SK-N-SH treated with all-trans-retinoic acid at 6 μM for 48 hours (cell line): ENCODE results near the gene PAX5.
A peak's percentile ranks its signal among the peaks of the same experiment; 100 is the strongest.

Experiments
- ATAC-seq: fragments of 200-7000 bp; cut with Tn5 transposase; 3 replicates; pipeline ENCODE4 v1.9.1; 2020; ENCODE audit warnings: mild to moderate bottlenecking, moderate library complexity
- ARNTL ChIP-seq: fragments of 450-650 bp; formaldehyde crosslinking; IDR thresholded peaks from 2 replicates; pipeline ENCODE4 v1.5.0; 2020; ENCODE audit warnings: low read depth, mild to moderate bottlenecking, moderate library complexity, borderline replicate concordance
- BACH2 ChIP-seq: fragments of 250-450 bp; sonication (Bioruptor Pico); IDR thresholded peaks from 2 replicates; pipeline ENCODE4 v1.9.0; 2021; ENCODE audit warnings: mild to moderate bottlenecking, borderline replicate concordance
- CSDC2 ChIP-seq: fragments of 250-450 bp; sonication (Bioruptor Pico); IDR thresholded peaks from 2 replicates; pipeline ENCODE4 v1.5.0; 2020; ENCODE audit warnings: mild to moderate bottlenecking, moderate library complexity
- ESRRG ChIP-seq: fragments of 250-450 bp; sonication (Bioruptor Pico); IDR thresholded peaks from 2 replicates; pipeline ENCODE4 v1.6.1; 2021; ENCODE audit warnings: mild to moderate bottlenecking
- GLIS3 ChIP-seq: fragments of 250-450 bp; sonication (Bioruptor Pico); IDR thresholded peaks from 2 replicates; pipeline ENCODE4 v1.5.0; 2020; ENCODE audit warnings: mild to moderate bottlenecking, moderate library complexity
- ISL1 ChIP-seq: fragments of 250-450 bp; sonication (Bioruptor Pico); IDR thresholded peaks from 2 replicates; pipeline ENCODE4 v2.1.2; 2022; ENCODE audit warnings: mild to moderate bottlenecking, moderate library complexity
- PPARA ChIP-seq: fragments of 250-450 bp; sonication (Bioruptor Pico); IDR thresholded peaks from 2 replicates; pipeline ENCODE4 v1.5.0; 2020; ENCODE audit warnings: mild to moderate bottlenecking, borderline replicate concordance
- RARB ChIP-seq: fragments of 250-450 bp; sonication (Bioruptor Pico); IDR thresholded peaks from 2 replicates; pipeline ENCODE4 v1.8.0; 2021; ENCODE audit warnings: mild to moderate bottlenecking, moderate library complexity
- SNAI2 ChIP-seq: fragments of 250-450 bp; sonication (Bioruptor Pico); IDR thresholded peaks from 2 replicates; pipeline ENCODE4 v1.5.0; 2020; ENCODE audit warnings: mild to moderate bottlenecking, moderate library complexity
- TCF4 ChIP-seq: fragments of 250-450 bp; sonication (Bioruptor Pico); IDR thresholded peaks from 2 replicates; pipeline ENCODE4 v1.8.0; 2021; ENCODE audit warnings: mild to moderate bottlenecking, moderate library complexity, borderline replicate concordance
- TOX ChIP-seq: fragments of 250-450 bp; sonication (Bioruptor Pico); IDR thresholded peaks from 2 replicates; pipeline ENCODE4 v1.8.0; 2021; ENCODE audit warnings: mild to moderate bottlenecking, moderate library complexity, borderline replicate concordance
- ZC3H10 ChIP-seq: fragments of 250-450 bp; sonication (Bioruptor Pico); IDR thresholded peaks from 2 replicates; pipeline ENCODE4 v1.5.1; 2021; ENCODE audit warnings: mild to moderate bottlenecking, moderate library complexity
- ZFP30 ChIP-seq: fragments of 450-650 bp; formaldehyde crosslinking; IDR thresholded peaks from 2 replicates; pipeline ENCODE4 v1.5.0; 2022; ENCODE audit warnings: mild to moderate bottlenecking, moderate library complexity
- ZNF565 ChIP-seq: fragments of 450-650 bp; formaldehyde crosslinking; conservative IDR thresholded peaks from 2 replicates; pipeline ENCODE4 v1.5.0; 2020; ENCODE audit warnings: low read depth, mild to moderate bottlenecking, moderate library complexity
- ZNF8 ChIP-seq: fragments of 450-650 bp; formaldehyde crosslinking; IDR thresholded peaks from 2 replicates; pipeline ENCODE4 v1.5.0; 2020; ENCODE audit warnings: mild to moderate bottlenecking, moderate library complexity
- TF ChIP-seq, protein P1 (sequence below): fragments of 250-450 bp; sonication (Bioruptor Pico); IDR thresholded peaks from 2 replicates; pipeline ENCODE4 v1.5.1; 2020; ENCODE audit warnings: low read depth, mild to moderate bottlenecking, moderate library complexity
- TF ChIP-seq, protein P2 (sequence below): fragments of 250-450 bp; sonication (Bioruptor Pico); IDR thresholded peaks from 2 replicates; pipeline ENCODE4 v1.8.0; 2021; ENCODE audit warnings: low read depth, mild to moderate bottlenecking, moderate library complexity, borderline replicate concordance
- TF ChIP-seq, protein P3 (sequence below): fragments of 250-450 bp; sonication (Bioruptor Pico); IDR thresholded peaks from 2 replicates; pipeline ENCODE4 v1.5.0; 2020; ENCODE audit warnings: mild to moderate bottlenecking, moderate library complexity
- TF ChIP-seq, protein P4 (sequence below): fragments of 250-450 bp; sonication (Bioruptor Pico); IDR thresholded peaks from 2 replicates; pipeline ENCODE4 v1.8.0; 2020; ENCODE audit warnings: mild to moderate bottlenecking, moderate library complexity, borderline replicate concordance
- TF ChIP-seq, protein P5 (sequence below): fragments of 250-450 bp; sonication (Bioruptor Pico); IDR thresholded peaks from 2 replicates; pipeline ENCODE4 v1.5.1; 2021; ENCODE audit warnings: mild to moderate bottlenecking, moderate library complexity

Gene PAX5

DNA sequence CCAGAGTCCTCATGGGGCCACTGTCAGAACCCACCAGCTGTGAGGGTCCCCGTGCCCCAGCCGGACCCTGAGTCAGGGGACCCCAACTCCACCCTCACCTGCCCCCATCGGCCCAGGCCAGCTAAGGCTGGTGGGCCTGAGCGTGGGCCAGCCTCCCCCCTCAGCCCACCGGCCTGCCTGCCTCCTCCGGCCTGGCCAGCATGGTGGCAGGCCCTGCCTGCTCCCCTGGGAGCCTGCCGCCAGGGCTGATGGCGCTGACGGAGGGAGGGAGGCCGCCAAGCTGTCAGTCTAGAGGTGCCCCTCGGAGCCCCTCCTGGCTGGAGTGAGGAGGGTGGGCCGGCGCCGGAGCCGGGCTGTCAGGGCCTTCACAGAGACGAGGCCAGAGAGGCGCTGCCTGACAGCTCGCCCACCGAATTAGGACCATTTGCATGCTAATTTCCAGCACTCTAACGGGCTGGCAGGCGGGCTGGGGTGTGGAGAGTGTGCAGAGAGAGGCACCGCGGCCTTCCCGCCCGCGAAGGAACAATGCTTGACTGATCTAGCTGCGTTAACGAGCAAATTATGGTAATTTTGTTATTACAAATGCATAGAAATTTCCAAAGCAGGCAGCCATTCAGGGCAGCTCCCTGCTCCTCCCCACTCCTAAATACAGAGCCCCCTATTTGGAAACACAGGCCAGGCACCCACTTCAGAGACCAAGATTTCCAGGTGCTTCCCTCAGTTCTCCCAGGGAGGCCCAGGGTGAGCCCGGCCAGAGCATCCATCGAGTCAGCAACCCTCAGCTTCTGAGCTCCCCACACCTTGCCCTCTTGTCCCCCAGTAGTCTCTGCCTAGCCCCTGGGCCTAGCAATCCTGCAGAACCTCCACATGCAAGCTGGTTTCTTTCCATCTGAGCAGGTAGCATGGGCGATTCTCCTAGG lies 169.3 kb downstream of the PAX5 start:
- ATAC-seq, result no peak
- TF ChIP-seq, protein P1, sequence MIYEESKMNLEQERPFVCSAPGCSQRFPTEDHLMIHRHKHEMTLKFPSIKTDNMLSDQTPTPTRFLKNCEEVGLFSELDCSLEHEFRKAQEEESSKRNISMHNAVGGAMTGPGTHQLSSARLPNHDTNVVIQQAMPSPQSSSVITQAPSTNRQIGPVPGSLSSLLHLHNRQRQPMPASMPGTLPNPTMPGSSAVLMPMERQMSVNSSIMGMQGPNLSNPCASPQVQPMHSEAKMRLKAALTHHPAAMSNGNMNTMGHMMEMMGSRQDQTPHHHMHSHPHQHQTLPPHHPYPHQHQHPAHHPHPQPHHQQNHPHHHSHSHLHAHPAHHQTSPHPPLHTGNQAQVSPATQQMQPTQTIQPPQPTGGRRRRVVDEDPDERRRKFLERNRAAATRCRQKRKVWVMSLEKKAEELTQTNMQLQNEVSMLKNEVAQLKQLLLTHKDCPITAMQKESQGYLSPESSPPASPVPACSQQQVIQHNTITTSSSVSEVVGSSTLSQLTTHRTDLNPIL (CRISPR knock-in tag), result no peak
- TF ChIP-seq ZNF8 (CRISPR knock-in tag) (no peak), TOX (no peak), ZC3H10 (CRISPR knock-in tag) (no peak), TCF4 (CRISPR knock-in tag) (no peak), SNAI2 (CRISPR knock-in tag) (no peak), GLIS3 (no peak), RARB (CRISPR knock-in tag) (no peak), ESRRG (no peak), ARNTL (CRISPR knock-in tag) (no peak), BACH2 (CRISPR knock-in tag) (no peak), CSDC2 (no peak), ISL1 (CRISPR knock-in tag) (no peak), PPARA (CRISPR knock-in tag) (no peak), ZNF565 (CRISPR knock-in tag) (no peak)
- TF ChIP-seq, protein P2, sequence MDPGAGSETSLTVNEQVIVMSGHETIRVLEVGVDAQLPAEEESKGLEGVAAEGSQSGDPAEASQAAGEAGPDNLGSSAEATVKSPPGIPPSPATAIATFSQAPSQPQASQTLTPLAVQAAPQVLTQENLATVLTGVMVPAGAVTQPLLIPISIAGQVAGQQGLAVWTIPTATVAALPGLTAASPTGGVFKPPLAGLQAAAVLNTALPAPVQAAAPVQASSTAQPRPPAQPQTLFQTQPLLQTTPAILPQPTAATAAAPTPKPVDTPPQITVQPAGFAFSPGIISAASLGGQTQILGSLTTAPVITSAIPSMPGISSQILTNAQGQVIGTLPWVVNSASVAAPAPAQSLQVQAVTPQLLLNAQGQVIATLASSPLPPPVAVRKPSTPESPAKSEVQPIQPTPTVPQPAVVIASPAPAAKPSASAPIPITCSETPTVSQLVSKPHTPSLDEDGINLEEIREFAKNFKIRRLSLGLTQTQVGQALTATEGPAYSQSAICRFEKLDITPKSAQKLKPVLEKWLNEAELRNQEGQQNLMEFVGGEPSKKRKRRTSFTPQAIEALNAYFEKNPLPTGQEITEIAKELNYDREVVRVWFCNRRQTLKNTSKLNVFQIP (CRISPR knock-in tag), result no peak
- TF ChIP-seq, protein P3, sequence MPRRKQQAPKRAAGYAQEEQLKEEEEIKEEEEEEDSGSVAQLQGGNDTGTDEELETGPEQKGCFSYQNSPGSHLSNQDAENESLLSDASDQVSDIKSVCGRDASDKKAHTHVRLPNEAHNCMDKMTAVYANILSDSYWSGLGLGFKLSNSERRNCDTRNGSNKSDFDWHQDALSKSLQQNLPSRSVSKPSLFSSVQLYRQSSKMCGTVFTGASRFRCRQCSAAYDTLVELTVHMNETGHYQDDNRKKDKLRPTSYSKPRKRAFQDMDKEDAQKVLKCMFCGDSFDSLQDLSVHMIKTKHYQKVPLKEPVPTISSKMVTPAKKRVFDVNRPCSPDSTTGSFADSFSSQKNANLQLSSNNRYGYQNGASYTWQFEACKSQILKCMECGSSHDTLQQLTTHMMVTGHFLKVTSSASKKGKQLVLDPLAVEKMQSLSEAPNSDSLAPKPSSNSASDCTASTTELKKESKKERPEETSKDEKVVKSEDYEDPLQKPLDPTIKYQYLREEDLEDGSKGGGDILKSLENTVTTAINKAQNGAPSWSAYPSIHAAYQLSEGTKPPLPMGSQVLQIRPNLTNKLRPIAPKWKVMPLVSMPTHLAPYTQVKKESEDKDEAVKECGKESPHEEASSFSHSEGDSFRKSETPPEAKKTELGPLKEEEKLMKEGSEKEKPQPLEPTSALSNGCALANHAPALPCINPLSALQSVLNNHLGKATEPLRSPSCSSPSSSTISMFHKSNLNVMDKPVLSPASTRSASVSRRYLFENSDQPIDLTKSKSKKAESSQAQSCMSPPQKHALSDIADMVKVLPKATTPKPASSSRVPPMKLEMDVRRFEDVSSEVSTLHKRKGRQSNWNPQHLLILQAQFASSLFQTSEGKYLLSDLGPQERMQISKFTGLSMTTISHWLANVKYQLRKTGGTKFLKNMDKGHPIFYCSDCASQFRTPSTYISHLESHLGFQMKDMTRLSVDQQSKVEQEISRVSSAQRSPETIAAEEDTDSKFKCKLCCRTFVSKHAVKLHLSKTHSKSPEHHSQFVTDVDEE (CRISPR knock-in tag), result no peak
- TF ChIP-seq, protein P4, sequence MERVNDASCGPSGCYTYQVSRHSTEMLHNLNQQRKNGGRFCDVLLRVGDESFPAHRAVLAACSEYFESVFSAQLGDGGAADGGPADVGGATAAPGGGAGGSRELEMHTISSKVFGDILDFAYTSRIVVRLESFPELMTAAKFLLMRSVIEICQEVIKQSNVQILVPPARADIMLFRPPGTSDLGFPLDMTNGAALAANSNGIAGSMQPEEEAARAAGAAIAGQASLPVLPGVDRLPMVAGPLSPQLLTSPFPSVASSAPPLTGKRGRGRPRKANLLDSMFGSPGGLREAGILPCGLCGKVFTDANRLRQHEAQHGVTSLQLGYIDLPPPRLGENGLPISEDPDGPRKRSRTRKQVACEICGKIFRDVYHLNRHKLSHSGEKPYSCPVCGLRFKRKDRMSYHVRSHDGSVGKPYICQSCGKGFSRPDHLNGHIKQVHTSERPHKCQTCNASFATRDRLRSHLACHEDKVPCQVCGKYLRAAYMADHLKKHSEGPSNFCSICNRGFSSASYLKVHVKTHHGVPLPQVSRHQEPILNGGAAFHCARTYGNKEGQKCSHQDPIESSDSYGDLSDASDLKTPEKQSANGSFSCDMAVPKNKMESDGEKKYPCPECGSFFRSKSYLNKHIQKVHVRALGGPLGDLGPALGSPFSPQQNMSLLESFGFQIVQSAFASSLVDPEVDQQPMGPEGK (CRISPR knock-in tag), result no peak
- TF ChIP-seq, protein P5, sequence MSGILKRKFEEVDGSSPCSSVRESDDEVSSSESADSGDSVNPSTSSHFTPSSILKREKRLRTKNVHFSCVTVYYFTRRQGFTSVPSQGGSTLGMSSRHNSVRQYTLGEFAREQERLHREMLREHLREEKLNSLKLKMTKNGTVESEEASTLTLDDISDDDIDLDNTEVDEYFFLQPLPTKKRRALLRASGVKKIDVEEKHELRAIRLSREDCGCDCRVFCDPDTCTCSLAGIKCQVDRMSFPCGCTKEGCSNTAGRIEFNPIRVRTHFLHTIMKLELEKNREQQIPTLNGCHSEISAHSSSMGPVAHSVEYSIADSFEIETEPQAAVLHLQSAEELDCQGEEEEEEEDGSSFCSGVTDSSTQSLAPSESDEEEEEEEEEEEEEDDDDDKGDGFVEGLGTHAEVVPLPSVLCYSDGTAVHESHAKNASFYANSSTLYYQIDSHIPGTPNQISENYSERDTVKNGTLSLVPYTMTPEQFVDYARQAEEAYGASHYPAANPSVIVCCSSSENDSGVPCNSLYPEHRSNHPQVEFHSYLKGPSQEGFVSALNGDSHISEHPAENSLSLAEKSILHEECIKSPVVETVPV (CRISPR knock-in tag), result no peak

DNA sequence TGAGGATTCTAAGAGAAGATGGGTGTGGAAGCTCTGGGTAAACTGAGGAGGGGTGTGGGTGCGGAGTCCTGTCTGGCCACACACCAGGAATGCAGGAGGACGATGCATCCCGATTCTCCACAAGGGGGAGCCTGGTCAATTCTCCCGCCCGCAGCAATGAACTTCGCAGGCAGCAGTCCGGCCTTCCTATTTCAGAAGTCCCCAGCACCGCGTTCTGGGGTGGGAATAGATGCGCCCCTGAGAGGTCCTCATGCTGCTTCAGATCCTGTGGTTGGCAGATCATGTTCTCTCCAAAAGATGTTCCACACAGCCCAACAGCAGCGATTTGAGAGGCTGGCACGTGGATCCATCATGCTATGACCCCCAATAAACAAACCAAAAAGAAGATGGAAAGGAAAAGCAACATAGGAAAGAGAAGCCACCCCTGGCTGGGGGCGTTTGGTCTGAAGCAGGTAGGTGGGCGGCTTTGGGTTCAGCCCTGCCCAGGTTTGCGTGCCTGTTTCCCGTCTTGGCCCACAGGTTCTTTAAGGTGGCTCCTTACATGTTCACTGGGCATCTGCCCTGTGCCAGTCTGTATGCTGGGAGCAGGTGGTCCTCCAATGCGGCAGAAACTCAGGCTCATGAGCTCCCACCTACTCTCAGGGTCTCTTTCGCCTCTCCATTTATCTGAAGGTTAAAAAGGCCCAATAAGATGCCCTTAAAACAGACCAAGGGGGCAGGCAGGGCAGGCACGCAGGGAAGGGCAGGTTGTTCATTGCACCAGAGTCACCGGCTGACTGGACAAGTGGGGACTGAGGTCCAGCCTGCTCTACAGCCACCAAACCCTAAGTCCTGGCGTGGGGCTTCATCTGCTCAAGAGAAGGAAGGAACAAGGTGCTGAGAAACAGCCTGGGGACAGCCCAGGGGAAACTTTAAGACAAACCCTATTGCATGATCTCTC lies 171.6 kb downstream of the PAX5 start:
- peak; percentile 76 for ATAC-seq

More for the DNA sequence above, 171.6 kb downstream of the PAX5 start:
- TF ChIP-seq ZFP30 (CRISPR knock-in tag), result no peak
- no peak for TF ChIP-seq ZC3H10 (CRISPR knock-in tag)
- no peak for TF ChIP-seq PPARA (CRISPR knock-in tag)
- no peak for TF ChIP-seq RARB (CRISPR knock-in tag)
- TF ChIP-seq, all 23 proteins: peak for 0
